GM18873 (cell line): Measurements from ENCODE around the gene FADS1.
A peak's percentile ranks its signal among the peaks of the same experiment; 100 is the strongest.

ENCODE experiments used
- ATAC-seq: cut with Tn5 transposase; IDR thresholded peaks from one replicate; pipeline ENCODE4 v1.9.1; 2021; ENCODE audit warnings: mild to moderate bottlenecking, moderate library complexity, moderate number of reproducible peaks; ENCODE audit not compliant: unreplicated experiment, low FRiP score

The FADS1 gene

DNA sequence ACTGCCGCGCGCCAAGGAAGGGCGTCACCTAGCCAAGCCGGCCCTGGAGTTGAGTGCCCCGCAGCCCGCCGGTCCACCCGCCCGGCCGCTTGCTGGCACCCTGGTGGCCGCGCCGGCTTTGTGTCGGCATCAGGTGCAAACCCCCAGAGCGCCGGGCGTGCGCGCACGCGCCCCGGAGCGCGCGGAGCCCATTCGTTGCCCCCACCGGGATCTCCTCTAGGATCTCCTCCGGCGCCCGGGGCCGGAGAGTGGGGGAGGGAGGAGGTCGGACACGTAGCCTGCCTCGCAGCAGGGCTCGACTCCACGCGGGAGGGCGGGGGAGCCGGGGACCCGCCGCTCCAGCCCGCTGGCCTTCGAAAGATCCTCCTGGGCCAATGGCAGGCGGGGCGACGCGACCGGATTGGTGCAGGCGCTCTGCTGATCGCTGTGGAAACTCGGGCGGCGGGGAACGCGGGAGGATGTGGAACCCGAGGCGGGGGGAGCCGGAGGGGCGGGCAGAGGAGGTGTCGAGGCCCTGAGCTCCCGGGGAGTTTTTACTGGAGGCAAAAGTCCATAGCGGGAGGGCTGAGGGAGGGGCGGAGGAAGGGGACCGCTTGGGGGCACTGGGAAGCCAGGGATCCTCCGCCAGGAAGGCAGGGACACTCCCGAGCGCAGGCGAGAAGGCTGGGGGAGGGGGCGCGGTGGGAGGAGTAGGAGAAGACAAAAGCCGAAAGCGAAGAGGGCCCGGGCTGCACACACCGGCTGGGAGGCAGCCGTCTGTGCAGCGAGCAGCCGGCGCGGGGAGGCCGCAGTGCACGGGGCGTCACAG is 11.0 kb upstream of the FADS1 start, which contains the start of gene FADS2:
FADS2 (plus strand) TSS at position 730 of the 808 bp plus-strand sequence. CDS start 91 bp downstream, outside the sequence.
- peak; percentile 50 for ATAC-seq

GRCh38 chr11:61826930-61827570 is 10.2 kb upstream of the FADS1 start:
- ATAC-seq = no peak

- no peak for ATAC-seq
These were observed 3.4 kb upstream of the FADS1 start for GRCh38 chr11:61820174-61820573.

DNA sequence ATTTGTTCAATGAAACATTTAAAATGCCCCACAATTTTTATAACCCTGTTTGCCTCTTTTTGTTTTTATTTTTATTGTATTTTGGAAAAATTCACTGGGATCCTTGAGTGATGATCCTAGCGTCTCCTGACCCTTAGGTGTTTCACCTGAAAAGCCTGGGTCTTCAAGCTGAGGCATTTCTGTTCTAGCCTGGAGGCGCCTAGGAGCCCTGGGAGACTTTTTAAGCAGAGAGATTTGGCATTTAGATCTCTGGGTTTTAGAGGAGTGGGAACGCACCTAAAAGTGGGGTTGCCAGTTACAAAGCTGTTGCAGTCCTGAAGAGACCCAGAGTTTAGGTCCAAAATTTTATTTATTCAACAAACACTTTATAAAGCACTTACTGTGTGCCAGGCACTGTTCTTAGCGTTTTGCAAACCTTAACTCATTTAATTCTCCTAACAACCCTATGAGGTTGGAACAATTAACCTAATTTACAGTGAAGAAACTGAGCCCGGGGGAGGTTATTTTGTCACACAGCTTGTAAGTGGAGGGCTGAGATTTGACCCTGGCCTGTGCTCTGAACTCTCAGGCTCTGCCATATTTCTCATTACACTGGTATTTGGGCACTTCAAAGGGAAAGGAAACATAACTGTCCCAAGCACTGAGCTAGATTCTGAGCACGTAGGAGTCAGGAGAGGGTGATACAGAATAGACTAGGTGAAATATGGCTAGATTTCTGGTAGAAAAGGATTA is 834 bp upstream of the FADS1 start:
- ATAC-seq = no peak

DNA sequence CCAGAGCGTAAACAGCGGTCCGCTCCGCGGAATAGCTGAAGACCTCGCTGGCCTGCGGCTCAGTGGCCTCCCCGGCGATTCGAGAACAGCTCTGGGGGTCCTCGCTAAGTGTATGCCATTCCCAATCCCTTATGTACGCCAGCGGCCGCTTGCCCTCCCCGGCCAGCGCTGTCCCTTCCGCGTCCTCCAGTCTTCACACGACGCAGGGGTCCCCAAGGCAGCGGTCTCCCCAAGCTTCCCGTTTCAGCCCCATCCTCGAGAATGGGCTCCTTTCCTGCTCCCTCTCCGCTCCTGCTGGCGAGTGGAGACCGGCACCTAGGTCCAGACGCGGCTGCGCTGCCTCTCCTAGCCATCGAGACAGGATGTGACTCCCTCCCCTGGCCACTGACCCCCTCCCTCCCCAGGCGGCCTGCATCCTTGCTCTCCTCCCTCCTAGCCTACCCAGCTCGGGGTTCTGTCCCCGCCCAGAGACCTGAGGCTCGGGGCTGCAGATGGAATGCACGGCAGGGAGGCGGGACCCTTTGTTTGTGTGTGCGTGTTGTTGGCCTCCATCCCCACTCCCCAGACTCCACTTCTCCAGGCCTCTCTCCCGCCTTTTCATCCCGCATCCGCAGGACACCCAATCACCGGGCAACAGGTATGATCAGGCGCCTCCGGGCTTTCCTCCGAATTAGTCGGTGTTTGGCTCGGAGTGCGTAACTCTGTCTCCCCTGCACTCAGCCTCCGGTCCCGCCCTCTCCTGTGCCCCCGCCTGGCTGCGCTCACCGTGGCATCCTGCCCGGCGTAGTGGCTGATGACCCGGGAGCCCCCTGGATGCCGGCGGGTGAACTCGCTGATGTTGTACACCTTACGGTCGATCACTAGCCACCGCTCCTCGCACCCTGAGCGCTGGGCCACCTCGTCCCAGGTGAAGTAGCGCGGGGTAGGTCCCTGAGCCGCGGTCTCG is 740 bp downstream of the FADS1 start:
- ATAC-seq = peak; percentile 29

DNA sequence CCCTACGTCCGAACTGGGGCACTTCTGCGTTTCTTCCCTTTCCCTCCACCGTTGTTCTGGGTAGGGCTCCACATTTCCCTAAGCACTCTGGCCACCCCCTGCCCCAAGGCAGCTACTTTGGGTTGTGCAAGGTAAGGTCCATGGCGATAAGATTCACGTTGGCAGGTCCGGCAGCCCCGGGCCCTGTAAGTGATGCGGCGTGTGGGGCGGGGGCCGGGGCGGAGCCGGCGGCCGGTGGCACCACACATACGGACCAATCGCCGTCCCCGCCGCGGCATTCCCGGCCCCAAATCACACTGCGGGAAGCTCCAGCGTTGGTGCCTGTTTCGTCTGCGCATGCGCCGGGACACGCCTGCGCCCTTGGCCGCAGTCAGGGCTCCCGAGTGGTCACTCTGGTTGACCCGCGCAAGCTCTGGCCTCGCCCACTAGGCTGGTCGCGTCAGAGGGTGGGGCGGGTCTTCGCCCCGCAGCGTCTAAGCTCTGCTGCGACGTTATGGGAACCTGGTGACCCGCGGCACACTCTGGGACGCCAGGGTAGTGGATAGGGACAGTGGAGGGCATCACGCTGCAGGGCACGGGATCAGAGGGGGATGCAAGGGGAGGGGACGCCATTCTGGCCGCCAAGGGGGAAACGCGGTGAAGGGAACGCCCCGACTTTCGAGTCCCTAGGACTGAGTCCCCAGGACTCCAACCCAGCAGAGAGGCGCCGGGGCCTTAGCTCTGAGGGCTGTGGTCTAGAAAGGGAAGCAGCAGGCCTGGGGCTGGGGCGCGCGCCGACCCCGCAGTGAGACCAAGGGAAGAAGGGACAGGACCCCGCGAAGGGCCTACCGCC is 1.6 kb downstream of the FADS1 start:
- ATAC-seq = no peak

GRCh38 chr11:61814247-61814957 is 2.4 kb downstream of the FADS1 start:
- no peak for ATAC-seq

- no peak for ATAC-seq
These were observed 3.9 kb downstream of the FADS1 start for GRCh38 chr11:61812736-61813411.

DNA sequence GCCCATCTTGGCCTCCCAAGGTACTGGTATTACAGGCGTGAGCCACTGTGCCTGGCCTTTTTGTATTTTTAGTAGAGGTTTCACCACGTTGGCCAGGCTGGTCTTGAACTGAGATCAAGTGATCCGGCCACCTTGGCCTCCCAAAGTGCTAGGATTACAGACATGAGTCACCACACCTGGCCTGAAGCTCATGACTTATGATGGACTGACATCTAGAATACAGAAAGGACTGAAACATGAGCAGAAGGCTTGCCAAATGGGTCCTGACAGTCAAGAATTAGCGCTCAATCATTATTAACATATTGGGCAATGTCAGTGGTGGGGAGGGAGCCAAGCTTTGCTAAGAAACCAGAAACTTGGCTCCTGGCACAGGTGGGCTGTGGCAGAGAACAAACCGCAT is 5.0 kb downstream of the FADS1 start:
- no peak for ATAC-seq

DNA sequence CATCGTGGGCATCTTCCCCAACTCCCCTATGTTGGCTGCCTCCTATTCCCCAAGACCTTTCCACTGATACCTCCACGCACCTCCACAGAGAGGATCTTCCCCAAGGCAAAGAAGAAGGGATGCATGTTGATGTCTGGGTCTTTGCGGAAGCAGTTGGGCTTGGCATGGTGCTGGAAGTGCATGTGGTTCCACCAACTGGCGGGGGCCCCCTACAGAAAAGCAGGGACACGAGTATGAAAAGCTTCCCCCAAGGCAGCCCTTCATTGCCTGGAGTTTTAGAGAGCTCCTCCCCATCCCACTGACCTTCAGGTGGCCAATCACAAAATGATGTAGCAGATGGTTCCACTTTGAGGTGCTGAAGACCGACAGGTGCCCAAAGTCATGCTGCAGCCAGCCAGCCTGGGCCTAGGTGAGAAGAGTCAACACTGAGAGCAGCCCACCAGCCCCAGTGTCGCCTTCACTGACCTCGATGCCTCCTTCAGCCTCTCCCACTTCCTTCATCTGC is 6.1 kb downstream of the FADS1 start:
- ATAC-seq = no peak

- ATAC-seq = no peak
These were observed 10.0 kb downstream of the FADS1 start for GRCh38 chr11:61806785-61807184.

- ATAC-seq = no peak
These were observed 11.7 kb downstream of the FADS1 start for GRCh38 chr11:61805146-61805545.

DNA sequence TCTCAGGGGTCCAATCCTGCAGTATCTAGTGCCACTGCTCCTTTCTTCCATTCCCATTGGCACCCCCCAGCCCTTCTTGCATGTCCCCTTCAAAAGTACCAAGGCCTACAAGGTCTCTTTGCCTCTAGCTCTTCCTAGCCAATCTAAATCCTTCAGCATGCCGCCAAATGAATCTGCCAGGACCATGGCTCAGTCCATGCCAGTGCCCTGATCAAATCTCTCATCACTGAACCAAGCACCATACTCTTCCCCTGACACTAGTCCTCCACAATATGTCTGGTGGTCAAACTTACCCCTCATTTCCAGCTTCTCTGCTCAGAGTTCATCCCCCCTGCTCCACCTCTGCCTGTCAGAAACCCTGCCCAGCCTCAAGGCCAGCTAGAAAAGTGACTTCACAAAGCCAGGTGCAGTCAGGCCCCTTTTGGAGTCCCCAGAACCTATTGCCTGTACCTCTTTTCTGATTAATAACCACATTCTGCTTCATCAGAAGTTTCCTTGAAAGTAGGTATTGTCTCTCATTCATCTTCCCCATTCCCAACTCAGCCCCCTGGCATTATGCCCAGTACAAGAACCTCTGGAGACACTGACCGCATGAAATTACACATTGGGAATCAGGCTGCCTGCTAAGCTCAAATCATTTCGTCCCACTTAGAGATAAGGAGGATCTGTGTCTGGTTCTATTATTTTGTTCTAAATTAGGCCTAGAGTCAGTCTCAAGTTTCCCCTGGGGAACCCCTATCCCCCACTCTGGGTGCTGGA is 12.7 kb downstream of the FADS1 start:
- no peak for ATAC-seq

GRCh38 chr11:61802605-61803004 is 14.2 kb downstream of the FADS1 start:
- no peak for ATAC-seq

- no peak for ATAC-seq
These were observed 16.2 kb downstream of the FADS1 start for GRCh38 chr11:61800331-61801281.

GRCh38 chr11:61799665-61800284 is 17.0 kb downstream of the FADS1 start:
- no peak for ATAC-seq
